Dendritic cell treated with granulocyte-macrophage colony-stimulating factor and Interleukin-4, amounts not matched to agents 40 ng/mL and 50 ng/mL, for 4 days (primary cell): ENCODE data around the gene ERBB2.

Source experiments
- H3K27ac Mint-ChIP-seq: one replicate; pipeline ENCODE4 v1.8.0; 2022; ENCODE audit warnings: mild to moderate bottlenecking, mixed read lengths
- H3K27me3 Mint-ChIP-seq: one replicate; pipeline ENCODE4 v1.8.0; 2022; ENCODE audit warnings: mild to moderate bottlenecking, mixed read lengths
- H3K36me3 Mint-ChIP-seq: one replicate; pipeline ENCODE4 v1.8.0; 2022; ENCODE audit warnings: low read depth, mixed read lengths
- H3K4me1 Mint-ChIP-seq: one replicate; pipeline ENCODE4 v1.8.0; 2022; ENCODE audit warnings: low read depth, mixed read lengths
- H3K4me3 Mint-ChIP-seq: one replicate; pipeline ENCODE4 v1.8.0; 2022; ENCODE audit warnings: mild to moderate bottlenecking, moderate library complexity, mixed read lengths
- H3K9me3 Mint-ChIP-seq: one replicate; pipeline ENCODE4 v1.8.0; 2022; ENCODE audit warnings: mixed read lengths
- intact Hi-C: fragments of 100-400 bp; cut with micrococcal nuclease; formaldehyde crosslinking; loops from one replicate; pipeline ENCODE4 v1.15.0; 2022

Gene ERBB2

GRCh38 chr17:39699818-39700147 is at the start of gene ERBB2:
Gene ERBB2, plus strand, starts transcription at chr17:39700064. Its CDS starts 175 bp downstream, at chr17:39700239.
- H3K4me1 Mint-ChIP-seq: peaks cover 10% of the 10 kb centered on the region
- H3K27ac Mint-ChIP-seq: no peak within 1 kb of the TSS
- intact Hi-C loops: no loop called here
- peak within 1 kb of the TSS; percentile 17 for H3K4me3 Mint-ChIP-seq
- H3K9me3 Mint-ChIP-seq: no peaks in the 10 kb centered on the region
- H3K27me3 Mint-ChIP-seq: peaks cover 59% of the 10 kb centered on the region
- H3K36me3 Mint-ChIP-seq: no peaks in the 10 kb centered on the region

DNA sequence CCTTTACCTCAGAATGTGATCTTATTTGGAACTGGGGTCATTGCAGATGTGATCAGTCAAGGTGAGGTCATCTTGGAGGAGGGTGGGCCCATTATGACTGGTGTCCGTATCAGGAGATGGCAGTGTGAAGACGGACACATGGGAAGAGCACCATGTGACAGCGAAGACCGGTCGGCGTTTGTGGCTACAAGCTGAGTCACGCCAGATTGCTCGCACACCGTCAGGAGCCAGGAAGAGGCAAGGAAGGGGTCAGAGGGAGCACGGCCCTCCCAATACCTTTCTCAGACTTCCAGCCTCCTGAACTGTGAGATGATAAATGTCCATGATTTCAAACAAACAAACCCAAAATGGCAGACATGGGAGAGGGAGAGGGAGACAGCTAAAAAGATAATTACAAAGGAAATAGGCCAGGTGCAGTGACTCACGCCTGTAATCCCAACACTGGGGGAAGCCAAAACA is 49.7 kb upstream of the ERBB2 start:
- Mint-ChIP-seq H3K9me3 (no peaks in the 10 kb centered on the region), H3K27ac (no peak overlapping the region), H3K4me1 (peaks cover 87% of the 10 kb centered on the region), H3K27me3 (no peaks in the 10 kb centered on the region), H3K4me3 (no peak overlapping the region), H3K36me3 (peaks cover 72% of the 10 kb centered on the region)
- intact Hi-C loops: no loop called here

DNA sequence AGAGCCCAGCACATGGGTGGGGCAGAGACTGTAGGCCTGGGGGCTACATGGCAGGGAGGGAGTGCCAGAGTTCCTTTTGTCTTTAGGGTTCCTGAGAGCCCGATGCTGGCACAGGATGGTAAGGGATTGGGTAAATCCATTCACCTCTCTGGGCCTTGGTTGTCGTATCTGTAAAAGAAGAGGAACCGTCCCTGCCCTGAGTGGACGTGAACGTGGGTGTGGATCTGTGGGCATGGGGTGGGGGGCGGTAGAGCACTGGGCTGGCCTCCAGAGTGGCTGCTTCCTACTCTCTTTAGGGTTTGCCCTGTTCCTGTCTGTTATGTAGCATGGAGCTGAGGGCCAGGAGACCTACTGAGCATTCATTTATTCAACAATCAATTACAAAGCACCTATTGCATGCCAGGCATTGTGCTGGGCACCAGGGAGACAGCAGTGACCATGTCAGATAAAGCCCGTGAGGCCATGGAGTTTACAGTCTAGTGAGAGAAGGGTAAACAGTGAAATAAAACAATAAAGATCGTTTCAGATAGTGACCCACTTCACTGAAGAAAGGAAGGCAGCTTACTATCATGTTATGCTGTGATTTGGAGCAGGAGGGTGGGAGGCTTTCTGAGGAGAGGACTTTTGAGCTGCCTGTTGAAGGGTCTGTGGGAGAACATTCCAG is 47.8 kb upstream of the ERBB2 start:
- H3K9me3 Mint-ChIP-seq: no peaks in the 10 kb centered on the region
- H3K27me3 Mint-ChIP-seq: no peaks in the 10 kb centered on the region
- H3K27ac Mint-ChIP-seq: peak overlapping the region; percentile 63
- peaks cover 76% of the 10 kb centered on the region for H3K36me3 Mint-ChIP-seq
- no peak overlapping the region for H3K4me3 Mint-ChIP-seq
- peaks cover 80% of the 10 kb centered on the region for H3K4me1 Mint-ChIP-seq
- intact Hi-C loops: no loop called here

- Mint-ChIP-seq H3K36me3 (peaks cover 80% of the 10 kb centered on the region), H3K4me1 (peaks cover 76% of the 10 kb centered on the region), H3K27ac (peak overlapping the region; percentile 63), H3K9me3 (no peaks in the 10 kb centered on the region), H3K27me3 (no peaks in the 10 kb centered on the region), H3K4me3 (no peak overlapping the region)
- intact Hi-C loops: no loop called here
Observed at GRCh38 chr17:39652587-39653315, 47.1 kb upstream of the ERBB2 start.

- Mint-ChIP-seq H3K27me3 (no peaks in the 10 kb centered on the region), H3K36me3 (peaks cover 85% of the 10 kb centered on the region), H3K9me3 (no peaks in the 10 kb centered on the region), H3K4me3 (no peak overlapping the region), H3K4me1 (peaks cover 76% of the 10 kb centered on the region), H3K27ac (peak overlapping the region; percentile 63)
- intact Hi-C loops: no loop called here
Observed at GRCh38 chr17:39653316-39653661, 46.6 kb upstream of the ERBB2 start.

DNA sequence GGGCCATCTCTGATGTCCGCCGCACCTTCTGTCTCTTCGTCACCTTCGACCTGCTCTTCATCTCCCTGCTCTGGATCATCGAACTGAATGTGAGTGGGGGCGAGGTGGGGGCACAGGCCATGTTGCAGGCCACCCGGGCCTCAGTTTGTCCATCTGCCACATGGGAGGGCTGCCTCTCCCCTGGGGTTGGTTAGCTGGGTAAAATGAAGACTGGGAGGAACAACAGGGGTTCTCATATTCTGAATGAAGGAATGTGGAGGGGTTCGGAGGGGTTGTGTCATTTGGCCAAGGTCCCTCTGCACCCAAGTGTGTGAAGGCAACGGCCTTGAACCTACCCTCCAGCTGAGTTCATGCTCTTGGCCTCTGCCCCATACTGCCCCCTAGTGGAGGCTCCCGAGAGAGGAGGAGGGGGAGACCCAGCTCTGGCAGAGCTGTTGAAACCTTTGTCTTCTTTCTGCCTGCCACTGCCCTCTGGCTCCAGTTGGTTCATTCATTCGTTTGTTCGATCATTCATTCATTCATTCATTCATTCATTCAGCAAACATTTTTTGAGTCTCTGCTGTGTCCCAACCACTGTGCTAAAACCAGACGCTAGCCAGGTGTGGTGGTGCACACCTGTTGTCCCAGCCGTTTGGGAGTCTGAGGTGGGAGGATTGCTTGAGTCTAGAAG is 46.1 kb upstream of the ERBB2 start:
- intact Hi-C loops: no loop called here
- Mint-ChIP-seq H3K4me1 (peaks cover 76% of the 10 kb centered on the region), H3K27me3 (no peaks in the 10 kb centered on the region), H3K9me3 (no peaks in the 10 kb centered on the region), H3K36me3 (peaks cover 90% of the 10 kb centered on the region), H3K27ac (no peak overlapping the region), H3K4me3 (no peak overlapping the region)

GRCh38 chr17:39655105-39655504 is 44.8 kb upstream of the ERBB2 start:
- Mint-ChIP-seq H3K27ac (no peak overlapping the region), H3K9me3 (no peaks in the 10 kb centered on the region), H3K27me3 (no peaks in the 10 kb centered on the region), H3K36me3 (peaks cover 93% of the 10 kb centered on the region), H3K4me1 (peaks cover 79% of the 10 kb centered on the region), H3K4me3 (no peak overlapping the region)
- intact Hi-C loops: no loop called here

DNA sequence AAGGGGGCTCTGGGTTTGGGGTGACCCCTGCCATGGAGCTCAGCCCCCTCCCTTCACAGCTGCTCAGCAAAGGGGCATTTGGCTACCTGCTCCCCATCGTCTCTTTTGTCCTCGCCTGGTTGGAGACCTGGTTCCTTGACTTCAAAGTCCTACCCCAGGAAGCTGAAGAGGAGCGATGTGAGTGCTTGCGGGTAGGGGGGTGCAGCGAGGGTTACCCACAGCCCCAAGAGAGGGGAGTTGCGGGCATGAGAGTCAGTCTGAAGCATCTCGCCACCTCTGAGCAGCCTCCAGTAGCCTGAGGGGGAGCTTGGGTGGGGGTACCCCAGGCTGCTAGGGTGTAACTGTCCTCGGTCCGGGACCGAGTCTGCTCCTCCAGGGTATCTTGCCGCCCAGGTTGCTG is 41.5 kb upstream of the ERBB2 start:
- Mint-ChIP-seq H3K9me3 (no peaks in the 10 kb centered on the region), H3K4me1 (peaks cover 73% of the 10 kb centered on the region), H3K4me3 (no peak overlapping the region), H3K36me3 (peaks cover 100% of the 10 kb centered on the region), H3K27ac (peak overlapping the region; percentile 66), H3K27me3 (no peaks in the 10 kb centered on the region)
- intact Hi-C loops: loop anchor here (2.0 kb wide), 1 partner anchor 16 kb away; no protein-coding TSS in a partner anchor

- Mint-ChIP-seq H3K4me3 (no peak overlapping the region), H3K4me1 (peaks cover 70% of the 10 kb centered on the region), H3K9me3 (no peaks in the 10 kb centered on the region), H3K36me3 (peaks cover 100% of the 10 kb centered on the region), H3K27me3 (no peaks in the 10 kb centered on the region), H3K27ac (peak overlapping the region; percentile 66)
- intact Hi-C loops: loop anchor here (2.0 kb wide), 1 partner anchor 16 kb away; no protein-coding TSS in a partner anchor
Observed at GRCh38 chr17:39658760-39659159, 41.1 kb upstream of the ERBB2 start.

- peaks cover 71% of the 10 kb centered on the region for H3K4me1 Mint-ChIP-seq
- peaks cover 7% of the 10 kb centered on the region for H3K27me3 Mint-ChIP-seq
- peak overlapping the region; percentile 66 for H3K27ac Mint-ChIP-seq
- intact Hi-C loops: loop anchor here (2.0 kb wide), 1 partner anchor 17 kb away; no protein-coding TSS in a partner anchor
- no peak overlapping the region for H3K4me3 Mint-ChIP-seq
- no peaks in the 10 kb centered on the region for H3K9me3 Mint-ChIP-seq
- peaks cover 99% of the 10 kb centered on the region for H3K36me3 Mint-ChIP-seq
Observed at GRCh38 chr17:39659279-39660010, 40.4 kb upstream of the ERBB2 start.

GRCh38 chr17:39660011-39660360 is 39.9 kb upstream of the ERBB2 start:
- H3K4me3 Mint-ChIP-seq: no peak overlapping the region
- peaks cover 73% of the 10 kb centered on the region for H3K4me1 Mint-ChIP-seq
- H3K27me3 Mint-ChIP-seq: peaks cover 12% of the 10 kb centered on the region
- peak overlapping the region; percentile 66 for H3K27ac Mint-ChIP-seq
- peaks cover 94% of the 10 kb centered on the region for H3K36me3 Mint-ChIP-seq
- H3K9me3 Mint-ChIP-seq: no peaks in the 10 kb centered on the region
- intact Hi-C loops: no loop called here

GRCh38 chr17:39660397-39661385 is 39.2 kb upstream of the ERBB2 start:
- Mint-ChIP-seq H3K4me1 (peaks cover 71% of the 10 kb centered on the region), H3K27me3 (peaks cover 19% of the 10 kb centered on the region), H3K9me3 (no peaks in the 10 kb centered on the region), H3K4me3 (no peak overlapping the region), H3K36me3 (peaks cover 87% of the 10 kb centered on the region), H3K27ac (peak overlapping the region; percentile 66)
- intact Hi-C loops: no loop called here
